Stimulated activated CD4-positive, alpha-beta T cell treated with anti-CD3 and anti-CD28 coated beads, Interleukin-12 subunit alpha, Interleukin-12 subunit beta, amount 100 ng/mL, for 48 hours (primary cell): ENCODE data around the gene ACER2.

Experiments used
- DNase-seq, 3 donors: peaks; one replicate each; pipeline ENCODE4 v3.0.0-alpha.2; 2020; ENCODE audit warnings: low read depth in 2 of 3, low spot score in 1 of 3

Gene ACER2

GRCh38 chr9:19481971-19482404 lies 73.2 kb downstream of the ACER2 start:
- no peak for DNase-seq

GRCh38 chr9:19484699-19485098 lies 75.9 kb downstream of the ACER2 start:
- DNase-seq, result no peak

- no peak for DNase-seq
Observed at GRCh38 chr9:19485193-19485592, 76.4 kb downstream of the ACER2 start.

- no peak for DNase-seq
Observed at GRCh38 chr9:19486803-19487202, 78.0 kb downstream of the ACER2 start.

GRCh38 chr9:19488721-19489120 lies 79.9 kb downstream of the ACER2 start:
- DNase-seq, result no peak

GRCh38 chr9:19490269-19490668 lies 81.5 kb downstream of the ACER2 start:
- DNase-seq, result no peak

GRCh38 chr9:19490828-19491227 lies 82.0 kb downstream of the ACER2 start:
- no peak for DNase-seq

- DNase-seq, result no peak
Observed at GRCh38 chr9:19492775-19493173, 84.0 kb downstream of the ACER2 start.

- DNase-seq, result peak; percentile 24 to 43 (median 36)
Observed at GRCh38 chr9:19493174-19493811, 84.5 kb downstream of the ACER2 start.

- no peak for DNase-seq
Observed at GRCh38 chr9:19493876-19494275, 85.1 kb downstream of the ACER2 start.

GRCh38 chr9:19495186-19496028 lies 86.6 kb downstream of the ACER2 start:
- no peak for DNase-seq

- DNase-seq, result no peak
Observed at GRCh38 chr9:19496321-19497050, 87.7 kb downstream of the ACER2 start.

- no peak for DNase-seq
Observed at GRCh38 chr9:19497276-19497675, 88.5 kb downstream of the ACER2 start.

GRCh38 chr9:19498015-19498414 lies 89.2 kb downstream of the ACER2 start:
- DNase-seq, result no peak
